GM18502 (cell line): Measurements from ENCODE around the gene GPR4.
"Not testable (repeated sequence)": the region's sequence is repeated elsewhere in the genome, so short reads cannot be mapped to it uniquely, and the experiment has no call there.

Source experiments
- ATAC-seq: cut with Tn5 transposase; IDR thresholded peaks from one replicate; pipeline ENCODE4 v1.9.1; 2021; ENCODE audit warnings: mild to moderate bottlenecking; ENCODE audit not compliant: unreplicated experiment, poor library complexity

GPR4 gene

DNA sequence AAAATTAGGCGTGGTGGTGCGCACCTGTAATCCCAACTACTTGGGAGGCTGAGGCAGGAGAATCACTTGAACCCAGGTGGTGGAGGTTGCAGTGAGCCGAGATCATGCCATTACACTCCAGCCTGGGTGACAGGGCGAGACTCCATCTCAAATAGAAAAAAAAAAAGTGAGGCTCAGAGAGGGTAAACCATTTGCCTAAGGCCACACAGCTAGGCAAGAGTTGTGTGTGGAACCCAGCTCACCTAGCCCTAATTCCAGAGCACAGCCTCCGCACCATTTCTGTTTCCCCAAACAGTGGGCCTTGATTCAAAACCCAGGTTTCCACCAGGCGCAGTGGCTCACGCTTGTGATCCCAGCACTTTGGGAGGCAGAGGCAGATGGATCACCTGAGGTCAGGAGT lies 26.2 kb upstream of the GPR4 start:
- not testable (repeated sequence) for ATAC-seq

DNA sequence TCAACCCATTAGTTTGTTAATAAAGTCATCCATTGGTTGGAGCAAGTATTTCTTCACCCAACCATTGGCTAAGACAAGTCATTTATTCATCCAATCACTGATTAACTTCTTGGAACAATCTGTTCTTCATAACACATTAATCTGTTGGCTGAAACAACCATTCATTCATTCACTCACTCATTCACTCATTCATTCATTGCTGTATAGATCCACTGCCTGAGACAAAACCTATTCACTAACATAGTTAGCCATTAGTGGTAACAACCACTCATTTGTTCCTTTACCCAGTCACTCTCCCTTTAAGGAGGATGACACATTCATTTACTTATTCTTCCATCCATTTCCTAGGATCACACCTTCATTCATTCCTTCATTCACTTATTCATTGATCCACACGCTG lies 22.0 kb upstream of the GPR4 start:
- ATAC-seq, result no peak

DNA sequence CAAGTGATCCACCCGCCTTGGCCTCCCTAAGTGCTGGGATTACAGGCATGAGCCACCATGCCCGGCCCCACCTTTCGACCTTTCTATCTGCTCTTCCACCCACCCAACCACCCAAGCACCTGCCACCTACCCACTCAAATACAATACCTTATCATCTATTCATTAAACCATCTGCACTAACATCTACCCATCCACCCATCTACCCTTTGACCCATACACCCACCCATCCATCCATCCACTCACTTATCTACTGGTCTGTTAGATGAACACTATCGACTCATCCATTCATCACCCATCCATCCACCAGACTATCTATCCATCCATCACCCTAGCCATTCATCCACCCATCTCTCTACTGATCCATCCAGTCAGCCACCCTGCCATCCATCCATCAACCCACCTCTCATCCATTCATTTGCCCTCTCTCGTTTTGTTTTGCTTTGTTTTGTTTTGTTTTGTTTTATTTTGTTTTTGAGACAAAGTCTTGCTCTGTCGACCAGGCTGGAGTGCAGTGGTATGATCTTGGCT lies 20.0 kb upstream of the GPR4 start:
- no peak for ATAC-seq

DNA sequence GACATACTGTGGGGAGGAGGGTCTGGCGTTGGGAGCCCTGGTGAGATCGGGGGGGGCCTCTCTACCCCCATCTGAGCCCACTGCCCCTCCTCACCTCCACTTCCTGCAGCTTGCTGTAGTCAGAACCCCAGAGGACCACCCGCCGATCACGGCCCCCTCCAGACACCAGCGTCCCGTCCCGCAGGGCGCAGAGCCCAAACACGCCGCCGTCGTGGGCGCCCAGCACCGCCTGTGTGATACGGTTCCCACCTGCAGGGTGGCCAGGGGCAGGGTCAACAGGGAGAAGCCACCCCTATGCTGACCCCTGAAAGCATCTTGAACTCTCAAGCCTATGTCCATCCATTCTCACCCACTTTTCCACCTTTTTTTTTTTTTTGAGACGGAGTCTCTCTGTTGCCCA lies 19.4 kb upstream of the GPR4 start:
- no peak for ATAC-seq

DNA sequence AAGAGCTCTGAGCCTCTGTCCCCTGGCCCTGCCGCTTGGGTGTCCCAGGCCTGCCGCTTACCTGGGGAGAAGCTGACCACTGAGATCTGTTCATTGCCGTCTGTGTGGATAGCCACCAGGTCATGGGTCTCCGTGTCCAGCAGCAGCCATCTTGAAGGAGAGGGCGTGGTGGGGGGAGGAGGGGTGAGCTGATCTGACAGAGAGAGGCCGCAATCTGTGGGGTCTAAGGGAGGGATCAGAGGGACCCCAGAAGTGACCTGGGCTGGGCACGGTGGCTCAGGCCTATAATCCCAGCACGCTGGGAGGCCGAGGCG lies 14.6 kb upstream of the GPR4 start:
- ATAC-seq, result no peak

DNA sequence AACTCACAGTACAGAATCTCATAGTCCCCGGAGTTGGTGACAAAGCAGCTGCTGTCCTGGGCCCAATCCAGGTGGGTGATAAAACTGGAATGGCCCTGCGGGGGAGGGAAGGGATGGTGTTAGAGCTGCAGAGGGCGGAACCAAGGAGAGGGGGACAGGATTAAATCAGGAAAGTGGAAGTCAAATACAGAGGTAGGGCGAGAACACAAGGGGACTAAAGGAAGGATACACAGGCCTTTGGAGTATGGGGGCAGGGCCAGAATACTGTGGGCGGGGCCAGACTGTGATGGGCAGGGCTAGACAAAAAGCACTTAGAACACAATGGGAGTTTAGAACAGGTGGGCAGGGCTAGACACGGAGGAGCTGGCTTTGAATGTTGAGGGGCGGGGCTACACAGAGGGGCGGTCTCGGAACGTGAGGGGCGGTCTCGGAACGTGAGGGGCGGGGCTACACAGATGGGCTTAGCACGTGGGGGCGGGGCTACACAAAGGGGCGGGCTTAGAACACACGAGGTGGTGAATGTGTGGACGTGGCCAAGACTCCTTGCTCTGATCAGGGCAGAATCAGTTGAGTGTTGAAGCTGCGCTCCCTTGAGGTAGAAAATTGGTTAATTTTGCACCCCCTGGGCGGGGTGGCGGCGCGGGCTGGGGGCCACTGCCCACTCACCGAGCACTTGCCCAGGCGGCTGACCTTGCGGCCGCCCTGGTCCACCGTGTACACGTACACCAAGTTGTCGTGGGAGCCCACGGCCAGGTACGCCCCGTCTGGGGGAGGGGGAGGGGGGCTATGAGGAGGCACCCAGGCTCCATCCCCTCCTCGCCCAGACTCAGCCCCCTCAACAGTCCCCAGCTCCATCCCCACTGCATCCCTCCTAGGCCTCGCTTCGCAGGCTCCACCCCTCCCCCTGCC lies 14.0 kb upstream of the GPR4 start:
- ATAC-seq, result peak; percentile 64

DNA sequence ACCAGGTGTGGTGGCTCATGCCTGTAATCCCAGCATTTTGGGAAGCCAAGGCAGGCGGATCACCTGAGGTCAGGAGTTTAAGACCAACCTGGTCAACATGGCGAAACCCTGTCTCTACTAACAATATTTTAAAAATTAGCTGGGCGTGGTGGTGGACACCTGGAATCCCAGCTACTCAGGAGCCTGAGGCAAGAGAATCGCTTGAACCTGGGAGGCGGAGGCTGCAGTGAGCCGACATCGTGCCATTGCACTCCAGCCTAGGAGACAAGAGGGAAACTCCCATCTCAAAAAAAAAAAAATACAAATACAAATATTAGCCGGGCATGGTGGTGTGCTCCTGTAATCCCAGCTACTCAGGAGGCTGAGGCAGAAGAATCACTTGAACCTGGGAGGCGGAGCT lies 13.0 kb upstream of the GPR4 start:
- ATAC-seq, result not testable (repeated sequence)

DNA sequence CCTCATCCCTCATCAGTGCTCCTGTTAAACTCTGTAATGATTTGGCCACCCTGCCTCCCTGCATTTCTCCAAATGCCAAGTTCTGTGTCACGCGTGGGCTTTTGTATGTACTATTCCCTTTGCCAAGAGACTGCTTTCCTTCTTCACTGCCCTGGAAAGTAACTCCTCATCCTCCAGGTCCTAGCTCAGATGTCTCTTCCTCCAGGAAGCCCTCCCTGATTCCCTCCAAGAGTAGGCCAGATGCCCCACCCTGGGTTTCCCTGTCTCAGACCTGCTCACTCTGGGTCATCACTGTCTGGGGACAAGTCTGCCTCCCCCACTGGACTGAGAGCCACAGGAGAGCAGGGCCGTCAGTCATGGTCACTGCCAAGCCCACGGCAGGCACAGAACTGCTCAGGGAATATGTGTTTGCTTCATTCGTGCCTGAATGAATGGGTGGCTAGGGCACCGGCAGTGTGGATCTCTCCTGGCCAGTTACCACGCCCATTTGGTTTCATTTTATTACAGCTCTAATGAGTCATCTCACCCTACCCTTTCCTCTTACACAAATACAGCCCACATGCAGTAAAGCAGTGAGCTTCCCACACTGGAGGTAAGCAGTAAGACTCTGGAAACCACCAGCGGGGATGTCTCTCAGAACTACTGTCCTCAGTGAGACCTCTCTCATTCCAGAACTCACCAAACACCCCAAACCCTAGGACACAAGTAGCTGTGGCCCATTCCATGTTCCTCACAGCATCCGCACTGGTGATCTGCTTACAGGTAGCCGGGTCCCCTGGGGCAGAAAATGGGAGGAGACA lies 12.1 kb upstream of the GPR4 start:
- no peak for ATAC-seq

DNA sequence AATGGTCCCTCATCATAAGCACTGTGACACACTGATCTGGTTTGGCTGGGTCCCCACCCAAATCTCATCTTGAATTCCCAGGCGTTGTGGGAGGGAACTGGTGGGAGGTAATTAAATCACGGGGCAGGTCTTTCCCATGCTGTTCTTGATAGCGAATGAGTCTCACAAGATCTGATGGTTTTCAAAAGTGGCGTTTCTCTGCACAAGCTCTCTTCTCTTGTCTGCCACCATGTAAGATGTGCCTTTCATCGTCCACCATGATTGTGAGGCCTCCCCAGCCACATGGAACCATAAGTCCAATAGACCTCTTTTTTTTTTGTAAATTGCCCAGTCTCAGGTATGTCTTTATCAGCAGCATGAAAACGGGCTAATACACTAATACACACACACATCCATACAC lies 6.9 kb upstream of the GPR4 start:
- ATAC-seq, result no peak

DNA sequence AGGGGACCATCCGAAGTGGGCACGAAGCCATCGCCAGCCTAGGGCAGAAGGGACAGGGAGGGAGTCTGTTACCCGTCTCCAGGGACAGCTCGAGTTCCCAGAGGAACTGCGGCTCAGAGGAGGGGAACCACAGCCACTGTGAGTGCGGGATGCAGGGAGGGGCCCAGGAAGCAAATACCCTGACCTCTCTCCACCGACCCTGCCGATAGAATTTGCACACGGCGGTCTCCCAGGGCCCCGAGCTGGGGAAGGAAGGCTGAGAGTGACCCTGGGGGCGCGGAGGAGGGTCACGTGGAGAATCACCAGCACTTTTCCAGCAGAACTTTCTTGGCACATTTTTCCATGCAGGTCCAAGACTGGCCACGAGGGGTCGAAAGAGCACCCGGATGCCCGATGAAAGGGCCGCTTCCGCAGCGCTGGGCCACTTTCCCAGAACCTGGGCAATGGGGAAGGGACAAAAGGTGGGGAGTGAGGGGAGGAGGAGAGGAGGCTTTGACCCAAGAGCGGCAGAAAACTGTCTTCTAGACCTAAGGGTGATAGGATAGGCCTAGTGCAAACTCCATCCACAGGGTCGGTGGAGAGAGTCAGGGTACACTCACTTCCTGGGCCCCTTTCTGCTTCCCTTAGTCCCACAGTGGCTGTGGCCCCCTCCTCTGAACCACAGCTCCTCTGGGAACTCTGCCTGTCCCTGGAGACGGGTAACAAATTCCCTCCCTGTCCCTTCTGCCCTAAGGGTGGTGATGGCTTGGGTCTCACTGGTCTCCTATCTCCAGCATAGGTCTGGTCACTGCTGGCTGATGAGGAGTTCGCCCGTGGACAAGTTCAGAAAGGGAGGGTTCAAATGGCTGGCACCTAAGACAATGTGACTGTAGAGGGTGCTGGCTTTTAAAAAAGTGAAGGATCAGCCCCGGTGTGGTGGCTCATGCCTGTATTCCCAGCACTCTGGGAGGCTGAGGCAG lies 5.3 kb upstream of the GPR4 start:
- no peak for ATAC-seq

DNA sequence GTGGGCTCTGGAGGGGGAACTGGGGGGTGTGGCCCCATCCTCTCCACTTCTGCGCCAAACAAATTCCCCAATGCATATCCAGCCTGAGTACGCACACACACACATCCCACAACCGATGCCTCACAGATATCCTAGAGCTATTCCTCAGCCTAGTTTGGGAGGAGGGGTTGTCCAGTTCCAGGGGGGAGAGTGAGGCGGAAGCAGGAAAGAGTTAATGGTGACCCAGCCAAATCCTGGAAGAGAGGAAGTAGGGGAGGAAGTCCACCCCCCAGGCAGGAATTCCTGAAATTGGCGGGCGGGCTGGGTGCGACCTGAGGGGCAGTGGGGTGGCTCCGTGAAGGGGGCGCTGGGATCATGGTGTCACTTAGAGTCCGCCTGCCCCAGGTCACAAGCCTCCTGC lies 897 bp downstream of the GPR4 start:
- no peak for ATAC-seq

DNA sequence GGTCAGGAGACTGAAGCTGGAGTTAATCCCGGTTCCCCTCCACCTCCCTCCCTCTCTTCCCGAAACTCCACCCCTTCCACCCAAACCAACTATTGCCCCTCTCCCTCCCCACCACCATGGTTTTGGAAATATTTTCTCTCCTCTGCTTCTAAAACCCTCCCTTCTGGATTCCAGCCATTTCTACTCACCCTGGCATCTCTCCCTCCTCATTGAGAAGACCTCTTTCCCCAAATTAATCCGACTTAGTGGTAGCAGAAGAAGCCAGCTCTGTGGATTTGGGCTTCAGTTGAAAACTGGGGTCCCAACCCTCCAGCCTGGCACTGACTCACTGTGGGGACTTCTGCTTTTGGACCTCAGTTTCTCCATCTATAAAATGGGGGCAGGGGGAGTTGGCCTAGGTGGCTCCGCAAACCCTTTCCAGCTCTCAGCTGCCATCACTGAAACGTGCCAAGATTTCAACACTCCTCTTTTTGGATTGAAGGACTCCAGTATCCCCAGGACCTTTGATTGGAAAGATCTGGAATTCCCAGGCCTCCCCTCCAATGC lies 1.6 kb downstream of the GPR4 start:
- no peak for ATAC-seq

DNA sequence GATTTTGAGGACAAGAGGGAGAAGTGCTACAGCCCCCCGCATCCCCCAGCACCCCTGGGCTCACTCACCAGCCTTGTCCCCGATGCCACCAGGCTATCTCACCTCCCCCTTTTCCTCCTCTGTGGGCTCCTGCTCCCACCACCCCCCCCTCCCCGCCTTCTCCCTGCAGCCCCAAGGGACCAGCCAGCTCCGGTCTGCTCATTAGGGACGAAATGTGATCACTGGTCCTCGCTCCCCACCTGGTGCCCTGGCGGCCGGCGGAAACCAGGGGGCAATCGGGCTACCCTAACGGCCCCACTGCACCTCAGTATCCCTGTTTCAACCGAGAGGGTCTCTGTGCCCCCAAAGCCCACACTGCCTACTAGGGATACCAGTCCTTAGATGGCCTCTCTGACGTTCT lies 2.7 kb downstream of the GPR4 start:
- ATAC-seq, result no peak

DNA sequence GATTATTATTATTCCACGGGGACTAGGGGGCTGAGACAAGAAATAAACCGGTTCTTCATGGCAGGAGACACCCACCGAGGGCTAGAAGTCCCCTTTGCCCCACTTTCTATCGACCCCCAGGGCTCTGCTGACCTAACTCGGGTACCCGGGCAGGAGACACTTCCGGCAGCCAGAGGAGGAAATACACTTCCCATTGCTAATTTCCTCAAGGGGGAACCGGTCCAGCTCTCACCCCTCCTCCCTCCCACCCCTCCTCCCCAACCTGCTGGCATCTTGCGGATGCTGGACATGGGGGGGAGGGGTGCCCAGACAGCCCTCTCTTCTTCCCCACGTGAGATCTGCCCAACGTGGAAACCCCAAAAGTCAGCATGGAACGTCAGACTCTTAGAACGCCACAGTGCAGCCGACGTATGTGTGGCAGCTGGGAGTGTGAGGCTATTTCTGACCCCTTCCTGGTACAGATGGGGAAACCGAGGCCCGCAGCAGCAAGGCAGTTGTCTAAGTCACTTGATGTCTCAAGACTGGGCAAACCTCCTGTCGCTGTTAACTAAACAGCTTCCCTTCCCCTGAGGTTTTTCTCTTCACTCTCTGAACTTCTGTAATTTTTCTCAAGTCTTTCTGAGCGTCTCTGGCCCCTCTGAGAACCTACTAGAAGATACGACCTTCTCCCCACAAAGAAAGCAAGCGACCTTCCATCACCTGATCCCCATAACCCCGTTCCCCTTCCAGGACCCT lies 3.6 kb downstream of the GPR4 start:
- no peak for ATAC-seq

DNA sequence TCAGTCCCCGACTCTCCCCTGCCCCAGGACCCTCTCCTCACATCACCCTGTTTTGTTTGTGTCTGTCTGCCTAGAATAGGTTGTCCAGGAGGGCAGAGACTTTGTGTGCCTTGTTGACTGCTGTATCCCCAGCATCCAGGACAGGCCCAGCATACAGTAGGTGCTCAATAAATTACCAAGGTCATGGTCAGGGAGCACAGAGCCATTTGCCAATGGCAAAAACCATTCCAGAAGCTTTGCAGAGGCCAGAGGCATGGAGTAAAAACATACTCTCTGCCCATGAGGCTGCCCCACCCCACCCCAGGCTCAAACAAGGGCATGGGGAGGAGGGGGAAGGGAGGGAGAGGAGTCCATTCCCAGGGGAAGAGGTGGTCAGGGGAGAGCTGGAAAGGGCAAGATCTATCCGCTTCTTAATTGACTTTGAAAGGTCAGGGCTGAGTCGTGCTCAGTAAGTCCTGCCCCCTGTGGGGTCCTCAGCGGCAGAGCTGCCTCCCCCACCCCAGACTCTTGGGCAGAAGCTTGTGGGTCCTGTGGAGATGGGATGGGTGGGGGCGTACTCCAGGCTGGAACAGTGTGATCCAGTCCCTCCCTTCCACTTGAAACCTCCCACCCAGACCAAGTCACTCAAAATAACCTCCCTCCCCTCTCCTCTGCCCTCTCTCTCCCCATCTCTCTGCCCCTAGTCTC lies 4.4 kb downstream of the GPR4 start:
- ATAC-seq, result no peak

DNA sequence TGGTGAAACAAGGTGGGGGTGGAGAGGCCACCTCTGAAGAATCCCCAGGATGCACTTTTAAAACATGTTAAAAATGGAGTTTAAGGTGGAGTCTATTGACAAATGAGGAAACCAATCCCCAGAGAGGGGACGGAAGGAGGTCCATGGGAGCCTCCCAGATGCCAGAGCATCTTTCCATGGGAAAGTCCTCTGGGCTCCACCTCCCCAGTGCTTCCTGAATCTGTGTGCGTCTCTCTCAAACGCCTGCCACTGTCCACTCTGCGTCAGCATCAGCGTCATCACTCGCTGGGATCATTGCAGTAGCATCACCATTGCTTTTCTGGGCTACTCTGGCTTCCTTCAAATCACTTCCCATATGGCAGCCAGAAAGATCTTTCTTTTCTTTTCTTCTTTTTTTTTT lies 6.2 kb downstream of the GPR4 start:
- ATAC-seq, result no peak

DNA sequence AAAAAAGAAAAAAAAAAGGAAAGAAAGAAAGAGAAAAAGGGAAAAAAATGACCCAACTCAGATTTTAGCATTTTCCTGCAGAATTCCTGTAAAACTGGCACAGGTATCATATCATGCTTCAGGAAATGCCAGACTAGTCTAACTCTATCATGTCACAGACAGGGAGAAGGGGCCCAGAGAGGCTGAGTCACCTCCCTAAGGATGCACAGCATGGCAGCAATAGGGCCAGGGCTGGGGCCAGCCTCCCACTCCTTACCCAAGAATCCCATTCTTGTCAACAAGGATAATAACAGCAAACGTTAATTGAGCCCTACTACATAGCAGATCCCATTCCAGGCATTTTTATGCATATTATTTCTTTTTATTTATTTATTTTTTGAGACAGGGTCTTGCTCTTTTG lies 8.5 kb downstream of the GPR4 start:
- ATAC-seq, result no peak

DNA sequence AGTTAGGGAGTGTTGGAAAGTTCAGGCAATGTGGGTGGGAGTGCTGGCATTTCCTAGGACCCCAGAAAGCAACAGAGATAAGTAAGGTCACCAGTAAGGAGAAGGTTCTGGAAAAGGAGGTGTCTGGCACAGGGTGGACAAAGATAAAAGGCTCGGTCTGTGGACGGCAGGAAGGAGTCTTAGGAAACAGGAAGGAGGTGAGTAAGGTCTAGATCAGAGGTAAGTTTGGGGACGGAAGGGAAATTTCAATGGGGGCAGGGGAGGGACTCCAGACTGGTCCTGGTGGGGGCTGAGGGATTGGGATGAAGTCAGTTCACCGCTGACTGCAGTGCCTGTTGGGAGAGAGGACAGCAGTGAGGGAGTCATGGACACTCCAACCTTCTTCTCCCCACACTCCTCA lies 9.6 kb downstream of the GPR4 start:
- ATAC-seq, result no peak

DNA sequence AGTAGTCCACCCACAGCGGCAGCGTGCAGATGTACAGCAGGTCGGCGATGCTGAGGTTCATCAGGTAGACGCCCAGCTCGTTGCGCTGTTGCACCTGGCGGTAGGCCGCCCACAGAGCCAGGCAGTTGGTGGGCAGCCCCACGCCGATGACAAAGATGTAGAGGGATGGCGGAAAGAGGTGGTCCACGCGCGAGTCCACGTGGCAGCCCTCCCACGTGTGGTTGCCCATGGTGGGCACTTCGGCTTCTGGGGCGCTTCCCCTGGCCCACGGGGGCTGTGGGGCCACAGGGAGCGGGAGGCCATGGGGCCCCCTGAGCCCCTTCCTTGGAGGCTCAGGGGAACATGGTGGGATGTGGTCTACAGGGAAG lies 10.4 kb downstream of the GPR4 start:
- ATAC-seq, result no peak
